HG03442 (cell line): ENCODE results near the gene PPP1R27.

Experiments used
- ATAC-seq: cut with Tn5 transposase; IDR thresholded peaks from one replicate; pipeline ENCODE4 v1.9.1; 2021; ENCODE audit warnings: mild to moderate bottlenecking, moderate library complexity; ENCODE audit not compliant: unreplicated experiment

Gene PPP1R27, protein sequence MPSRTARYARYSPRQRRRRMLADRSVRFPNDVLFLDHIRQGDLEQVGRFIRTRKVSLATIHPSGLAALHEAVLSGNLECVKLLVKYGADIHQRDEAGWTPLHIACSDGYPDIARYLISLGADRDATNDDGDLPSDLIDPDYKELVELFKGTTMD

DNA sequence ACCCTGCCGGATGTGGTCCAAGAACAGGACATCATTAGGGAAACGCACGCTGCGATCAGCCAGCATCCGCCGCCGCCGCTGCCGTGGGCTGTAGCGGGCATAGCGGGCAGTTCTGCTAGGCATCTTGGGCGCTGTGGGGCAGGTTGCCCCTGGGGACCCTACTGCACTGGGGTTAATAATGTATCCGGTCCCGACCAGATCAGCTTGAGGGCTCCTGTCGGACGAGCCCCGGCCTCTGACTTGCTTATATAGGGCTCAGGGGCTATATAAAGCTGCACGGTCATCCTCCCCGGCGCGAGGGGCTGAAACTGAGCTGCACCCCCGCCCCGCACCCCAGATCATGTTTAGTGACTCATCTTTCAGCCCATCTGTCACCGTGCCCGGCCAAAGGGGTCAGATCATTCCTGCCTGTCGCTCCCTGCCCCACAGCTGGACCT is at the start of gene PPP1R27:
Gene PPP1R27, minus strand, starts transcription at position 220 of the 437 bp plus-strand sequence. Its CDS starts 97 bp downstream, at position 123.
- no peak for ATAC-seq

DNA sequence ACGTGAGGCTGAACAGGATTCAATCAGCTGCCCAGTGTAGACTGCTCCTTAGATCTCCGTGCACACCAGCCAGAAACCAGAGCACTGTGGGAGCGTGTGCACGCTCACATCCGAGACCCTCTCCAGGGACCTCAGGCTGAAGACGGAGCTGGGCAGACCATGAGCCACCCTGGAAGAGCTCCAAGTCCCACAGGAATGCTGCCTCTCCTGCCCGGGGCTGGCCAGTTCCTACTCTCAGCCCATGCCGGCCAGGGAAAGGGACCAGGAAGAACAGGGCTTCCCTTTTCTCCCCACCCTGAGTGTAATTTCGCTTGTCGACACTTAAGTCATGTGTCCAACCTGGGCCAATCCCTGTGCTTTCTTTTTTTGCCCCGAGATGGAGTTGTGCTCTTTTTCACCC is 49.7 kb upstream of the PPP1R27 start:
- no peak for ATAC-seq

DNA sequence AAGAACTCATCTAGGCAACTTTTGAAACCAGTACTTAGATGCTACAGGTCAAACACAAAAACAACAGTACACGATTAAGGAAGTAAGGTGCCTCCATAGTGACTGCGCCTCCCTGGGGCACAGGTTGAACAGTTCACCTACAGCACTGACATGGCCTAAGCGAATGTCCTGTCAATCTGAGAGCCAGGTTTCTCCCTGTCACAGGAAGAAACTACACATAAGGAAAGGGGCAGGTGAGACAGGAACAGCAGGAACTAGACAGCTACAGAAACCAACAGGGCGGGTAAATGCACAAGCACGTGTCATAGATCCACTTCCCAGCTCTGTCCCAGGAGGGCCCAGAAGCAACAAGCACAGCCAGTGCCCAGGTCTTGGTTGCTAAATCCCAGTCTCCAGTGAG is 44.3 kb upstream of the PPP1R27 start:
- no peak for ATAC-seq

DNA sequence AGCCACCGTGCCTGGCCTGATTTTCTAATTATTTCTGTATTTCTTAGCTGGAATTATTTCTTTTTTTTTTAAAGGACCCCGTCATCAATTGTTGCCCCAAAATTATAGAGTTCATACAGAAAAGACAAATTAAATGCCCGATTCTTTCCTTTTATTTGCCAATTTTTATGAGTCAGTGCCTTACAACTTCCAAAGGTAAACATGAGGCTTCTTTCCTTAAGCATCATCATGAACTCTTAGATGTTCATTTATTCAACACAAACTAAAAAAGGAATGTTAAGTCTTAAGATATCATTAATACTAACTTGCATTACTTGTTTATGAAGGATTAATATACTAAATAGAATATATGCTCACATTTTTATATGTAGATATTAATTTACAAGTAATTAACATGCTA is 43.4 kb upstream of the PPP1R27 start:
- no peak for ATAC-seq

- ATAC-seq, result no peak
Observed at GRCh38 chr17:81877569-81877968, 42.7 kb upstream of the PPP1R27 start.

DNA sequence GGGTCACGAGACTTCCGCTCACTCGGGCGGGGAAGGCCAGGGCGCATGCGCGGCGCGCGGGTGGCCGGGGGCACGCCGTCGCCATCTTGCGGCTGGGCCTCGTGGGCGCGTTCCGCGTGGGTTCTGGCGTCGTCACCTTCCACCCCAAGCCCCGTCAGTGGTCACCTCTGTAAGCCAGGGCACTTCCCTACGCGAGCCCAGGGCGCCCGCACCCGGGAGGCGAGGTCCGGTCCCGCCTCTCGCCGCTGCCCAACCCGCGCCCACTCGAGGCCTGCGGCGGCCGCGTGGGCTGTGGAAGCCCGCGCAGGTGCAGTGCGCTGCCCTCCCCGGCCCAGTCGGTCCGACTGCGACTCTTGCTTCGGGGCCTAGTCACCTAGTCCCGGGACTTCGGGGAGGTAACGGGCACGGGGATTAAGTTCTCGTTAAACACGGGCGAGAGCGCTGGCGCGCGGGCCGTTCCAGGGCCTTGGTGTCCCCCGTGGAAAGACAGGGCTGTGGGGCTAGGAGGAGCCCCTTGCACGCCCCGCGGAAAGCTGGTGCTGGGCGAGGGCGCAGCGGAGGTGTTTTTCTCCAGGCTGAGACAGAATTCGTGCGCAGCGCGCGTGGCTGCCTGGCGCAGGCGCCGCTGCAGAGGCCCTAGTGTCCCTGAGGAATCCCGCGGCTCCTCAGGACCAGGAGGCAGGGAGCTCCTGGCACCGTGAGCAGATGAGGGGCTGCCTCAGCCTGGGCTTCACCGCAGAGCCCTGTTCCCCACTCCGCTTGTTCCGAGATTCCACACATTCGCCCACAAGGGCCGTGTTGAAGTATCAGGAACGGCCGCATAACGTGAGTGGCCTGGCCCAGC is 36.8 kb upstream of the PPP1R27 start:
- peak; percentile 39 for ATAC-seq

DNA sequence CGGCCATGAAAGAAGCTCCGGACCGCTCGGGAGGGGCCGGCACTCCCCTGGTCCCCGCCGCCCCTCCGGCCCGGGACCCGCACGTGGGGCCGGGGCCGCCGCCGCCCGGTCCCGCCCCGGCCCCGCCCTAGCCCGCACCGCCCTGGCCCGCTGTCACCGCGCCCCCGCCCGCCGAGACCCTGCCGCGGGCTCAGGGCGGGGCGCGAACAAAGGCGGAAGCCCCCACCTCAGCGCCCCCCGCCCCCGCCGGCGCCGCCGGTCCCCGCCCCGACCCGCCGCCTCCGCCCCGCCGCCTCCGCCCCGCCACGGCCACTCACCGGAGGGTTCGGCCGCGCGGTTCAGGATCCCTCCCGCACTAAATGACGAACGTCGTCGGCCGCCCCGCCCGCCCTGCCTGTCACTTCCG is 36.1 kb upstream of the PPP1R27 start, which contains the start of gene ARHGDIA:
Gene ARHGDIA, minus strand, starts transcription at position 357 of the 406 bp plus-strand sequence. CDS start 1,407 bp downstream, outside the sequence.
- peak; percentile 20 for ATAC-seq

- ATAC-seq, result peak; percentile 7
Observed at GRCh38 chr17:81870131-81870980, 35.5 kb upstream of the PPP1R27 start.

GRCh38 chr17:81869221-81870130 is 34.6 kb upstream of the PPP1R27 start:
- no peak for ATAC-seq

GRCh38 chr17:81868674-81869220 is 33.9 kb upstream of the PPP1R27 start:
- ATAC-seq, result no peak

GRCh38 chr17:81867991-81868673 is 33.3 kb upstream of the PPP1R27 start:
- ATAC-seq, result no peak

DNA sequence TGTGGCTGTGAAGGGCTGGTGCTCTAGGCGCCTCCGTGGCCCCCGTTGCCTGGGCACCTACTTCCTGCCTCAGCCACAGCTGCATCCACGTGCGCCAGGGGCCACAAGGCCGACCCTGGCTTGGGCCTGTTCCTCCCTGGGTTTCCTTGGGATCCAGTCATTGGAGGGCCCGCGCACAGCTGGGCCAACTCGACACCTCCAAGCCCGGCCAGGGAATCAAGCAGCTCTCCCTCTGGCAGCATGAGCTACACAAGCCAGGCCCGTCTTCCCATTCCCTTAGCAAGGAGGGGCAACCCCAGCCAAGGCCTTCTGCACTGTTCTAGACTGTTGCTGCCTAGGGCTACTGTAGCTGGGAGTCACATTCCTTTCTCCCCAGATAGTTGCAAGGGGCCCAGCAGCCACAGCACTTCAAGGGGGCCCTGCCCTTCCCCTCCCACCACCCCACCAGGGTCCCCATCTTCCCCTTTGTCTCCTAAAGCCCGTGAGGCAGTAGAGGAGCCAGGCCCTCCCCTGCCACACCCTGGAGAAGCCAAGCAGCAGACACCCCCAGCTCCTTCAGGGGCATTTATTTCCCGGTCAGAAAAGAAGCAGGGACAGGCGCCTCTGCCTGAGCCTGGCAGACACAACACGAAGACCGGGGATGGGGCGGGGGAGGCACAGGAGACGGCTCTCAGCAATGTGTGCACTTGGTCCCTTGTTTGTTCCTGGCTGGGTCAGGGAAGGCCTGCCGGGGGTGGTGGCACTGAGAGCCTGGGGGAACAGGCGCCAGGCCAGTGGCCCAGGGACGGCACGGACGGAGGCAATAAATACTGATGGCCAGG is 32.5 kb upstream of the PPP1R27 start:
- no peak for ATAC-seq

GRCh38 chr17:81866440-81867169 is 31.8 kb upstream of the PPP1R27 start:
- no peak for ATAC-seq

DNA sequence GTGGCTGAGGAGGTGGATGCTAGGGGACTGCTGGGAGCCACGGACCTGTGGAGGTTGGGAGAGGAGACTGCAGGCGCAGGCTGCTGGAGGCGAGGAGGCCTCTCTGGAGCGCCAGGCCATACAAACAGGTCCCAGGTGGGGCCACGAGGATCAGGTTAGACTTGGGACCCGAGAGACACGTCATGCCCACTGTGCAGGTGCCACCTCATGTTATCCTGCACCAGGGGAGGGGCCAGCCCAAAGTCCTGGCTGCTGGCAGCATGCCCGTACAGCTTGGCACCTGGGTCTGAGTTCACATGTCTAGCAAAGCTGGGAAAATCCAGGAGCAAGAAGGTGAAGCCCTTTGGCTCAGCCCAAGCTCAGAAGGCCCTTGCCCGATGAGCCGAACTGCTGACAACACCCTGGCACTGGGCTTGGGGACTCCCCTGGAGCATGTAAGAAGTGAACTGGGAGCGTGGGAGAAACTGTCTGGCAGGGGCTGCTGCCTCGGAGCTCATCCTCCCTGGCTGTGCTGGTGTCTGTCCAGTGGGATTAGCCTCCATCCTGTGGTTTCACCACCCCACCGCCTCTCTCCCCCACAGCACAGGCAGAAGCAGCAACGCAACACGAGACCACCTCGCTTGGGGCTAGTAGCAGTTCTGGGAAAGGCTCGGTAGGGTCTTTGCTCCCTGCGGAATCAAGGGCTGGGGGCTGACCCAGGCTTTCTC is 31.0 kb upstream of the PPP1R27 start:
- ATAC-seq, result no peak

- ATAC-seq, result no peak
Observed at GRCh38 chr17:81865358-81865732, 30.5 kb upstream of the PPP1R27 start.

GRCh38 chr17:81863833-81864768 is 29.3 kb upstream of the PPP1R27 start:
- no peak for ATAC-seq
